GM12801 (cell line): Measurements from ENCODE around the gene SLCO4A1.

ENCODE experiments used
- TF ChIP-seq, protein P1 (sequence below): IDR thresholded peaks from one replicate; pipeline ENCODE4 v1.5.1; 2011; ENCODE audit warnings: control low read depth; ENCODE audit not compliant: insufficient read length; ENCODE audit errors: extremely low read depth

SLCO4A1 gene

DNA sequence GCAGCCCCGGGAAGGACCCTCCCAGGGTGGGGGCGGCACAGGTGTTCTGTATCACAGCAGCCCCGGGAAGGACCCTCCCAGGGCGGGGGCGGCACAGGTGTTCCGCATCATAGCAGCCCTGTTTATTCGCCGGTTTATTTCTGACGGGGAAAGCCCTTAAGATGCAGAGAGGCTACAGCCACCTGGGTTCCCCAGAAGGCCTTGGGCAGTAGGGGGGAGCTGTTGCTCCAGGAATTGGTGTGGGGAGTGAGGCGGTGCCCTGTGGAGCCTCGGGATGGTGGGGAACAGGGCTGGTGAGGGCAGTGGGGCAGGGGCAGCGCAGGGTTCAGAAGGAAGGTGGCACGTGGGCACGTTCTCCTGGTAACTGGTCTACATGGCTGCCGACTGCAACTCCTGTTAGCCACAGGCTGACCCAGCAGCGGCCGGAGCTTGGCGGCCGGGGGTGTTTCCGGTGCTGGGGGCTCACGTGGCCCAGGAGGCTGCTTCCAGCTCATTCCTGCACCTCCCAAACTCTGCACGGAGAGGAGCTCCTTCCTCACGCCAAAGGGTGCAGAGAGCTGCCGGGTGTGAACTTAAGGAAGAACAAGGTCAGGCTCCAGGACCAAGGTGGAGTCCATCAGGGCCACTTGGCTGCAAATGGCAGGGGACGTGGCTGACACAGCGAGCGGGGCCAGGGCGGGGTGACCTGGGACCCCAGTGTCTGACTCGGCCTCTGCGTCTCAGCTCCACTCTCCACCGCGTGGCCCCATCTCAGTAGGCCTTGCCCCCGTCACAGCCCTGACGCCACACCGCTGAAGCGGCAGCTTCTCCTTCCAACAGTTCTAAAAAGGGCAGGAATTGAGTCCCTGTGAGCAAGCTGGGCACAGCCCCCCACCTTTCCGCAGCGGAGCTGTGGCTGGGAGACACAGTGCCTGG lies 13.2 kb downstream of the SLCO4A1 start:
- TF ChIP-seq, protein P1, sequence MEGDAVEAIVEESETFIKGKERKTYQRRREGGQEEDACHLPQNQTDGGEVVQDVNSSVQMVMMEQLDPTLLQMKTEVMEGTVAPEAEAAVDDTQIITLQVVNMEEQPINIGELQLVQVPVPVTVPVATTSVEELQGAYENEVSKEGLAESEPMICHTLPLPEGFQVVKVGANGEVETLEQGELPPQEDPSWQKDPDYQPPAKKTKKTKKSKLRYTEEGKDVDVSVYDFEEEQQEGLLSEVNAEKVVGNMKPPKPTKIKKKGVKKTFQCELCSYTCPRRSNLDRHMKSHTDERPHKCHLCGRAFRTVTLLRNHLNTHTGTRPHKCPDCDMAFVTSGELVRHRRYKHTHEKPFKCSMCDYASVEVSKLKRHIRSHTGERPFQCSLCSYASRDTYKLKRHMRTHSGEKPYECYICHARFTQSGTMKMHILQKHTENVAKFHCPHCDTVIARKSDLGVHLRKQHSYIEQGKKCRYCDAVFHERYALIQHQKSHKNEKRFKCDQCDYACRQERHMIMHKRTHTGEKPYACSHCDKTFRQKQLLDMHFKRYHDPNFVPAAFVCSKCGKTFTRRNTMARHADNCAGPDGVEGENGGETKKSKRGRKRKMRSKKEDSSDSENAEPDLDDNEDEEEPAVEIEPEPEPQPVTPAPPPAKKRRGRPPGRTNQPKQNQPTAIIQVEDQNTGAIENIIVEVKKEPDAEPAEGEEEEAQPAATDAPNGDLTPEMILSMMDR, result no peak

GRCh38 chr20:62656197-62656918 lies 14.1 kb downstream of the SLCO4A1 start:
- TF ChIP-seq, protein P1, result no peak

DNA sequence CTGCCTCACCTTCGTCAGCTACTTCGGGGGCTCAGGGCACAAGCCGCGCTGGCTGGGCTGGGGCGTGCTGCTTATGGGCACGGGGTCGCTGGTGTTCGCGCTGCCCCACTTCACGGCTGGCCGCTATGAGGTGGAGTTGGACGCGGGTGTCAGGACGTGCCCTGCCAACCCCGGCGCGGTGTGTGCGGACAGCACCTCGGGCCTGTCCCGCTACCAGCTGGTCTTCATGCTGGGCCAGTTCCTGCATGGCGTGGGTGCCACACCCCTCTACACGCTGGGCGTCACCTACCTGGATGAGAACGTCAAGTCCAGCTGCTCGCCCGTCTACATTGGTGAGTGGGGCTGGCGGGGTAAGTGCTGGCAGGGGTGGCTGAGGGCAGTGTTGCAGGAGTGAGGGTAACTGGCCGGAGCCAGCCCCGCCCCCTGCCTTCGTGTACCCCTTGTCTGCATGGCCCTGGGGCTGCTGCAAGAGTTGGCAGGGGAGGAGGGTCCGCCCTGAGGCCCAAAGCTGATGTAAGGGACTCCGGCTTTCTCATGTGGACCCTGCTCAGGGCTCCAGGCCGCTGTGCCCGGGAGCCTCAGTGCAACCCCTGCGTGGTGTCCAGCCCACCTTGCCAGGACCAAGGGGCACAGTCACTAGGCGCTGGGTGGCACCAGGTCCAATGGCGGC lies 14.8 kb downstream of the SLCO4A1 start:
- TF ChIP-seq, protein P1, result no peak

GRCh38 chr20:62657589-62657942 lies 15.3 kb downstream of the SLCO4A1 start:
- TF ChIP-seq, protein P1, result no peak

DNA sequence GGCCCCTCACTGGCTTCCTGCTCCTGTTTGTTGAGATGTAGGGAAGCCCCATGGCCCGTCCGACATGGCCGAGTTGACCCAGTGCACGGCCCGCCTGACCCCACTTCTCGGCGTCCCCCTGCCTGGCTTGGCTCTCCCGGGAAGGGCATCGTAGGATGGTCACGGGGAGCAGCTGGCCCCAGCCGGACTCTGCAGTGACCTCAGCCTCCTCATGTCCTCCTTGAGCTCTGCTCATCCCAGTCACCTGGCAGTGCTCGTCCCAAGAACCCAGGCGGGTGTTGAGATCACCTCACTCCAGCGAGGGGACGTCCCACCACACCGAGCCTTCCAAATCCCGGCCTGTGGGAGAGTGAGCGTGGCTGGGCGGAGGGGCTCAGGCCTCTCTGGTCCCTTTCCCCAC lies 15.7 kb downstream of the SLCO4A1 start:
- TF ChIP-seq, protein P1, result no peak

- TF ChIP-seq, protein P1, result no peak
Observed at GRCh38 chr20:62658593-62659178, 16.4 kb downstream of the SLCO4A1 start.

DNA sequence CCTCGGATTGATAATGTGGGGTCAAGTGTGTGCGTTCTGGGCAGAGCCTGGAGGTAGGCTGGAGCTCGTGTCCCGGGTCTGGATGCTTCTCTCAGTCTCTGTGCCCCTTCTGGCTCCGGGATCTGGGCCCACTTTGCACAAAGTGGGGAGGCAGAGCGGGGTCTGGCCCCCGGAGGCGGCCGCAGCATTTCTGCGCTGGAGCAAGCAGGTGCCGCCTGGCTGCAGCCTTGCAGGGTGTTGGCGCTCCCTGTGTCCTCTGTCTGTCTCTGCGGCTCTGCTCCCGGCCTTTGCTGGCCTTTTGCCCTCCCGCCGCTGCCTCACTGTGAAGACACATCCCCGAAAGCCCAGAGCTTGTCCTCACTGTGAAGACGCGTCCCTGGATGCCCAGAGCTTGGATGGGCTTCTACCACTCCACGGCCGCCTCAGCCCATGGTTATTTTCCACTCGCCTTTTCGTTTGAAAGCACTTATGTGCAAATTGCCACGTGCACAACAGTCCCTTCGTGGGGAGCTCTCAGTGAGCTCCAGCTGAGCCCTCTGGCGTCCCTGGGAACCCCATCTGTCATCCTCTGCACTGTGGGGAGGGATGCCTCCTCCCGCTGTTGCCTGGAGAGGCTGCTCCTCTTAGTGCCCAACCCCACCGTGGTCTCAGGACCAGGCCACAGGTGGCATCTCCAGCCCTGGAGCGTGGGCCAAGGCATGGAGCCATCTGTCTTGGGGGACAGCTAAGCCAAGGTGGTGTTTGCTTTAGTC lies 17.4 kb downstream of the SLCO4A1 start:
- TF ChIP-seq, protein P1, result no peak
